ENCODE data around the gene PHLPP1. TPM values are rescaled to one million over a fixed set of nuclear protein-coding genes. Genes with fewer than 3 reads are reported as not detected.

Gene PHLPP1
- total and polyA plus RNA-seq, 2 of the 13 experiments (the other 11 are each of a cell fraction or from before 2014, with no cell fraction given): 9.8 to 18.5 TPM

GRCh38 chr18:62693659-62694058 lies 21.7 kb upstream of the PHLPP1 start (continued):
- TF ChIP-seq MNT (IDR thresholded peaks at IDR 0.05) (0 out of 2 replicates have a peak, but pooled peaks have one; percentile 23), SALL1 (CRISPR knock-in tag; IDR thresholded peaks at IDR 0.05) (peak; percentile 71; the same call in 1 of the 2 replicates), ZNF34 (CRISPR knock-in tag; IDR thresholded peaks at IDR 0.05; ENCODE audit: borderline replicate concordance) (no peak), HOMEZ (CRISPR knock-in tag; IDR thresholded peaks at IDR 0.05; ENCODE audit: low read depth) (peak; percentile 78; the same call in 1 of the 2 replicates), ZNF713 (CRISPR knock-in tag; IDR thresholded peaks at IDR 0.05) (no peak), ZMYM4 (CRISPR knock-in tag; IDR thresholded peaks at IDR 0.05) (peak; percentile 61; the same call in 1 of the 2 replicates), KDM5B (CRISPR knock-in tag; IDR thresholded peaks at IDR 0.05; ENCODE audit: borderline replicate concordance) (no peak), BRD4 (CRISPR knock-in tag; IDR thresholded peaks at IDR 0.05) (no peak), ZNF24 (IDR thresholded peaks at IDR 0.05) (peak; percentile 71), ZNF12 (CRISPR knock-in tag; IDR thresholded peaks at IDR 0.05) (no peak), AHDC1 (CRISPR knock-in tag; IDR thresholded peaks at IDR 0.05; ENCODE audit: borderline replicate concordance) (peak; percentile 68; the same call in 1 of the 2 replicates), CEBPB (IDR thresholded peaks at IDR 0.05; ENCODE audit: borderline replicate concordance, low read depth, low read length) (no peak), RARA (CRISPR knock-in tag; IDR thresholded peaks at IDR 0.05) (peak; percentile 81), NR2F1 (CRISPR knock-in tag; IDR thresholded peaks at IDR 0.05) (peak in 1 of 2 experiments; percentile 36; a peak in 1 of 4 replicates), ARID3A (IDR thresholded peaks at IDR 0.05; ENCODE audit: low read depth, low read length) (peak; percentile 43; the same call in 1 of the 2 replicates), SP2 (CRISPR knock-in tag; IDR thresholded peaks at IDR 0.05) (no peak), ZMYM3 (CRISPR knock-in tag; IDR thresholded peaks at IDR 0.05) (0 out of 2 replicates have a peak, but pooled peaks have one; percentile 15)
